B cell (primary cell): ENCODE data around the gene LHPP.

Experiments used
- CTCF ChIP-seq: fragments of 200-600 bp; IDR thresholded peaks from one replicate; pipeline ENCODE4 v1.8.0; 2022; ENCODE audit warnings: antibody characterized with exemption, mild to moderate bottlenecking
- EZH2 ChIP-seq: IDR thresholded peaks from 2 replicates; pipeline ENCODE4 v1.6.1; 2012; ENCODE audit warnings: borderline replicate concordance, low read depth, mild to moderate bottlenecking, moderate library complexity, low read length; ENCODE audit not compliant: insufficient read depth, poor library complexity, severe bottlenecking

GRCh38 chr10:124544711-124545110 lies 83.1 kb downstream of the LHPP start:
- TF ChIP-seq CTCF = no peak
- no peak for TF ChIP-seq EZH2
